C4-2B (cell line): ENCODE data around the gene THBD.

Source experiments
- ZFX ChIP-seq: fragments of 450-650 bp; IDR thresholded peaks from 2 replicates; pipeline ENCODE4 v1.6.1; 2017
- TF ChIP-seq, protein P1 (sequence below): fragments of 450-650 bp; conservative IDR thresholded peaks from 2 replicates; pipeline ENCODE4 v1.5.1; 2017; ENCODE audit warnings: mild to moderate bottlenecking

DNA sequence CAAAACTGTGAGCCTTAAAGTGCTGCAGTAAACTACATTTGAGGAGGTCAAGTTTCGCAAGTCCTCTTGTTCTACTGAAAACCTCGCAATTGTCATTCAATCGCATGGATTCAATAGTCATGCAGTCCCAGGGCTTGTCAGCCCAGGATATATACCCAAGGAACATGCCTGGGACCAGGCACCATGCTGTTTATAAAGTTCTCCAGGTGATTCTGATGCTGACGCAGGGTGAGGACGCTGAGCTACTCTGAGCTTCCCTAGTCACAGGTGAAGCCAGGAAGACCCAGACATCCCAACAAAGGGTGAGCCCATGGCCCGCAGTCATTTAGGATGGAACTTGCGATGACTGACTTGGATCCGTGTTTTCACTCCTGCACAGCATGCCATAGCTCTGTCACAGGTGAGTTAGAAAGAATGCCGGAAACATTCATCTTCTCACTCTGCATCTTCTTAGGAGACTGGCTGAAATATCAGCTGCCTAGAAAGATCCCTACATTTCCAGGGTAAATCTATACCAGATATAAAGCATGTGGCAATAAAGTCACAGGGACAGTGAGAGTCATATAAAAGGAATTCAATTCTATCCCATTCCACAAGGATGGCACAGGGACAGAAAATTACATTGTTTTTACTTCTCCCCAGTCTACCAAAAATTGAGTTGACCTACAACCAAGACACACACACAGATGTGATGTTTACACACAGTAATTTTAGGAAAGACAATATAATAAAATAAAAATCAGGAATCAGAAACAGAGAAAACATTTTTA lies 41.4 kb downstream of the THBD start:
- TF ChIP-seq, protein P1, sequence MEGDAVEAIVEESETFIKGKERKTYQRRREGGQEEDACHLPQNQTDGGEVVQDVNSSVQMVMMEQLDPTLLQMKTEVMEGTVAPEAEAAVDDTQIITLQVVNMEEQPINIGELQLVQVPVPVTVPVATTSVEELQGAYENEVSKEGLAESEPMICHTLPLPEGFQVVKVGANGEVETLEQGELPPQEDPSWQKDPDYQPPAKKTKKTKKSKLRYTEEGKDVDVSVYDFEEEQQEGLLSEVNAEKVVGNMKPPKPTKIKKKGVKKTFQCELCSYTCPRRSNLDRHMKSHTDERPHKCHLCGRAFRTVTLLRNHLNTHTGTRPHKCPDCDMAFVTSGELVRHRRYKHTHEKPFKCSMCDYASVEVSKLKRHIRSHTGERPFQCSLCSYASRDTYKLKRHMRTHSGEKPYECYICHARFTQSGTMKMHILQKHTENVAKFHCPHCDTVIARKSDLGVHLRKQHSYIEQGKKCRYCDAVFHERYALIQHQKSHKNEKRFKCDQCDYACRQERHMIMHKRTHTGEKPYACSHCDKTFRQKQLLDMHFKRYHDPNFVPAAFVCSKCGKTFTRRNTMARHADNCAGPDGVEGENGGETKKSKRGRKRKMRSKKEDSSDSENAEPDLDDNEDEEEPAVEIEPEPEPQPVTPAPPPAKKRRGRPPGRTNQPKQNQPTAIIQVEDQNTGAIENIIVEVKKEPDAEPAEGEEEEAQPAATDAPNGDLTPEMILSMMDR: no peak
- TF ChIP-seq ZFX: no peak
